ENCODE results near the gene AJUBA.

GRCh38 chr14:22987291-22987690 lies 4.9 kb upstream of the AJUBA start:
- TF ChIP-seq, protein P1, sequence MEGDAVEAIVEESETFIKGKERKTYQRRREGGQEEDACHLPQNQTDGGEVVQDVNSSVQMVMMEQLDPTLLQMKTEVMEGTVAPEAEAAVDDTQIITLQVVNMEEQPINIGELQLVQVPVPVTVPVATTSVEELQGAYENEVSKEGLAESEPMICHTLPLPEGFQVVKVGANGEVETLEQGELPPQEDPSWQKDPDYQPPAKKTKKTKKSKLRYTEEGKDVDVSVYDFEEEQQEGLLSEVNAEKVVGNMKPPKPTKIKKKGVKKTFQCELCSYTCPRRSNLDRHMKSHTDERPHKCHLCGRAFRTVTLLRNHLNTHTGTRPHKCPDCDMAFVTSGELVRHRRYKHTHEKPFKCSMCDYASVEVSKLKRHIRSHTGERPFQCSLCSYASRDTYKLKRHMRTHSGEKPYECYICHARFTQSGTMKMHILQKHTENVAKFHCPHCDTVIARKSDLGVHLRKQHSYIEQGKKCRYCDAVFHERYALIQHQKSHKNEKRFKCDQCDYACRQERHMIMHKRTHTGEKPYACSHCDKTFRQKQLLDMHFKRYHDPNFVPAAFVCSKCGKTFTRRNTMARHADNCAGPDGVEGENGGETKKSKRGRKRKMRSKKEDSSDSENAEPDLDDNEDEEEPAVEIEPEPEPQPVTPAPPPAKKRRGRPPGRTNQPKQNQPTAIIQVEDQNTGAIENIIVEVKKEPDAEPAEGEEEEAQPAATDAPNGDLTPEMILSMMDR (IDR thresholded peaks at IDR 0.05) = no peak
- TF ChIP-seq POLR2AphosphoS5 (IDR thresholded peaks at IDR 0.05) = no peak
- no peak for TF ChIP-seq POLR2A (IDR thresholded peaks at IDR 0.05)
- TF ChIP-seq EP300 (IDR thresholded peaks at IDR 0.05) = no peak
